HCT116 (cell line): Measurements from ENCODE around the gene STARD5. TPM values are rescaled to one million over a fixed set of nuclear protein-coding genes. Genes with fewer than 3 reads are reported as not detected.

Experiments
- ATAC-seq: fragments of 200-7000 bp; cut with Tn5 transposase; 2 replicates; pipeline ENCODE4 v1.9.1; 2020; ENCODE audit warnings: mild to moderate bottlenecking, moderate library complexity
- BruUV-seq: library from RNA; stranded (reverse); fragments of 400-500 nt; replicated peaks from 2 replicates; lab custom pipeline; 2021; lab: Mats Ljungman, UMichigan
- CTCF ChIA-PET: fragments of 300-600 bp; sonication (Branson Sonifier 250); formaldehyde crosslinking; loops from one replicate; lab custom pipeline; 2021; ENCODE audit warnings: antibody characterized with exemption; lab: Charles Lee
- POLR2A ChIA-PET: fragments of 300-600, 350-600 bp; sonication (Branson Sonifier 250); formaldehyde crosslinking; loops from one replicate; lab custom pipeline; 2021; ENCODE audit warnings: antibody characterized with exemption; lab: Charles Lee
- RAD21 ChIA-PET, 2 experiments: fragments of 300-600 bp; sonication (Branson Sonifier 250); formaldehyde crosslinking; loops; one replicate each; lab custom pipeline; 2023; ENCODE audit warnings: low total read pairs in 2 of 2; ENCODE audit not compliant: uncharacterized antibody in 2 of 2, unreplicated experiment in 2 of 2, low non-redundant PET in 1 of 2; lab: Charles Lee
- DNase-seq: peaks from one replicate; pipeline ENCODE4 v3.0.0-alpha.2; 2010; ENCODE audit warnings: low read depth, low spot score
- H2AFZ ChIP-seq: fragments of 200-600 bp; shearing (Covaris generic), sonication (generic); 2 replicates; pipeline ENCODE4 v1.6.1; 2017; ENCODE audit warnings: low read depth, mixed run types, mixed read lengths, antibody characterized with exemption, low read length; ENCODE audit not compliant: poor library complexity, severe bottlenecking
- H3K27ac ChIP-seq: 2 replicates; pipeline ENCODE4 v1.5.1; 2012; ENCODE audit warnings: low read depth, low read length
- H3K27me3 ChIP-seq: fragments of 200-600 bp; sonication (generic); 2 replicates; pipeline ENCODE4 v1.6.1; 2016; ENCODE audit warnings: mixed run types, low read length, mixed read lengths; ENCODE audit not compliant: insufficient read depth
- H3K36me3 ChIP-seq, 2 experiments: fragments of 200-500 bp in 1 of 2; fragments of 200-600 bp in 1 of 2; sonication (Bioruptor generic) in 1 of 2; sonication (generic) in 1 of 2; 2 replicates each; pipeline versions ENCODE4 v1.5.1 to v1.6.1; 2014 to 2016; ENCODE audit warnings: low read length in 2 of 2, inconsistent platforms in 1 of 2, mixed read lengths in 1 of 2, mixed run types in 1 of 2; ENCODE audit not compliant: insufficient read depth in 2 of 2, control insufficient read depth in 1 of 2
- H3K4me1 ChIP-seq, 2 experiments: fragments of 200-600 bp in 1 of 2; sonication (generic) in 1 of 2; 2 replicates each; pipeline versions ENCODE4 v1.5.1 to v1.6.1; 2012 to 2017; ENCODE audit warnings: low read length in 2 of 2, inconsistent platforms in 1 of 2, mild to moderate bottlenecking in 1 of 2, mixed read lengths in 1 of 2, mixed run types in 1 of 2, moderate library complexity in 1 of 2; ENCODE audit not compliant: insufficient read depth in 2 of 2, control insufficient read depth in 1 of 2
- H3K4me2 ChIP-seq: fragments of 200-600 bp; sonication (generic); 2 replicates; pipeline ENCODE4 v1.6.1; 2017; ENCODE audit warnings: mixed run types, low read length, mixed read lengths
- H3K4me3 ChIP-seq, 2 experiments: fragments of 200-600 bp in 1 of 2; sonication (generic) in 1 of 2; replicated peaks in 1 of 2; 2 replicates each; pipeline ENCODE4 v1.5.1; 2011 to 2016; ENCODE audit warnings: low read length in 2 of 2, control low read depth in 1 of 2, low read depth in 1 of 2, mild to moderate bottlenecking in 1 of 2, mixed read lengths in 1 of 2, mixed run types in 1 of 2
- H3K79me2 ChIP-seq: fragments of 200-600 bp; sonication (generic); 2 replicates; pipeline ENCODE4 v1.6.1; 2017; ENCODE audit warnings: mild to moderate bottlenecking, mixed run types, low read length, moderate library complexity, mixed read lengths; ENCODE audit not compliant: insufficient read depth
- H3K9ac ChIP-seq: fragments of 200-600 bp; sonication (generic); 2 replicates; pipeline ENCODE4 v1.6.1; 2016; ENCODE audit warnings: low read length, mixed read lengths
- H3K9me2 ChIP-seq: fragments of 200-600 bp; sonication (generic), shearing (Covaris generic); 2 replicates; pipeline ENCODE4 v1.6.1; 2017; ENCODE audit warnings: mixed run types, mild to moderate bottlenecking, moderate library complexity; ENCODE audit not compliant: insufficient read depth
- H3K9me3 ChIP-seq, 2 experiments: fragments of 200-500 bp in 1 of 2; fragments of 200-600 bp in 1 of 2; sonication (Bioruptor generic) in 1 of 2; sonication (generic) in 1 of 2; 2 replicates each; pipeline ENCODE4 v1.6.1; 2014 to 2017; ENCODE audit warnings: low read length in 2 of 2, mixed read lengths in 2 of 2, inconsistent platforms in 1 of 2, low read depth in 1 of 2, mild to moderate bottlenecking in 1 of 2, mixed run types in 1 of 2, moderate library complexity in 1 of 2; ENCODE audit not compliant: control insufficient read depth in 1 of 2, insufficient read depth in 1 of 2
- H4K20me1 ChIP-seq: fragments of 200-600 bp; sonication (generic), shearing (Covaris generic); 2 replicates; pipeline ENCODE4 v1.6.1; 2017; ENCODE audit warnings: mixed run types, mild to moderate bottlenecking, moderate library complexity; ENCODE audit not compliant: insufficient read depth
- EGR1 ChIP-seq: IDR thresholded peaks from 2 replicates; pipeline ENCODE4 v1.6.1; 2012; ENCODE audit warnings: low read depth
- FOSL1 ChIP-seq: IDR thresholded peaks from 2 replicates; pipeline ENCODE4 v1.6.1; 2012; ENCODE audit warnings: low read depth
- SP1 ChIP-seq: IDR thresholded peaks from 2 replicates; pipeline ENCODE4 v1.6.1; 2012; ENCODE audit warnings: low read depth
- SRF ChIP-seq: IDR thresholded peaks from 2 replicates; pipeline ENCODE4 v1.6.1; 2012; ENCODE audit warnings: low read depth
- ZNF274 ChIP-seq: fragments of 200-500 bp; sonication (Bioruptor generic); IDR thresholded peaks from 2 replicates; pipeline ENCODE4 v1.6.1; 2014; ENCODE audit warnings: mild to moderate bottlenecking, low read depth, low read length, inconsistent platforms
- intact Hi-C: fragments of 100-400 bp; cut with micrococcal nuclease; formaldehyde crosslinking; loops from 2 replicates; pipeline ENCODE4 v1.10.0; 2022
- total RNA-seq: library from RNA; stranded (reverse); gene quantifications from one replicate; pipeline ENCODE4 v1.2.1, GENCODE V29; 2021; ENCODE audit not compliant: unreplicated experiment
- TF ChIP-seq, protein P1 (sequence below), 3 experiments: fragments of 200-600 bp in 1 of 3; sonication (generic) in 1 of 3; IDR thresholded peaks in 2 of 3; conservative IDR thresholded peaks in 1 of 3; 2 replicates each; pipeline ENCODE4 v1.5.1; 2012 to 2017; ENCODE audit warnings: low read depth in 2 of 3, low read length in 2 of 3, antibody characterized with exemption in 1 of 3, borderline replicate concordance in 1 of 3, control low read depth in 1 of 3, mild to moderate bottlenecking in 1 of 3, mixed read lengths in 1 of 3, mixed run types in 1 of 3, moderate library complexity in 1 of 3; ENCODE audit not compliant: insufficient read depth in 1 of 3
- TF ChIP-seq, protein P2 (sequence below): IDR thresholded peaks from 2 replicates; pipeline ENCODE4 v1.6.1; 2012

Gene STARD5
- total RNA-seq, 1 experiment from 2014 or later, result 4.0 TPM

DNA sequence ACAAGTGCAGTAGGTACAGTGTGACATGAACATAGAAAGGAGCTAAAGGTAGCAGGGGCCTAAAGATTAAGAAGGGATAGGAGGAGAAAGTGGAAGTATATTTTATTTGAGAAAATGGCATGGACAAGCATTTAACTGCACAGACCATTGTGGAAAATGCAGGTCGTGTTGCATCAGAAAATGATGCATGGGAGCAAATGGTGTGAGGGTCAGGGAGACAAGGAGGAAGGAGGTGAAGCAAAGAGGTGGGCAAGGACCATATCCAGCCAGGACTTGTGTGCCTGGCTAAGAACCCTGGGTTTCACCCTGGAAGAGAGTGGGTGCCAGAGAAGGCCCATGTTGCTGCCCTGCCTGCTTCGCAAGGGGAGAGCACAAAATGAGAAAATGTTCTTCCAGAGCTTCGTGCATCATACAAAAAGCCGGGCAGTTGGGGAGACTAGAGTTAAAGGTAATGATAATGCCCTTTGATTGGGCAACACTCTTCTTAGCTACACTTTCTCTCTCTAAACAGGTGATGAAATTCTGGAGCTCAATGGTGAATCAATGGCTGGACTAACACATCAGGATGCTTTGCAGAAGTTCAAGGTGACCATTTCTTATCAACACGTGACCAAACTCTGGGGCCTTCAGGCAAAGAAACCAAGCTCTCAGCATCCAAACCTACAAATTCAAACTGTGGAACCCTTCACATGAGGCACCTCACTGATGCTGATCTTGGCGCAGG lies 45.5 kb downstream of the STARD5 start:
- H3K9me2 ChIP-seq, result no peaks in the 10 kb centered on the region
- intact Hi-C loops, result loop anchor here (5.0 kb wide), 2 partner anchors 204 to 829 kb away; no protein-coding TSS in a partner anchor
- no peak for ATAC-seq
- no peak for DNase-seq
- no peak overlapping the region for H3K27ac ChIP-seq
- no peaks in the 10 kb centered on the region for H3K36me3 ChIP-seq
- ChIA-PET CTCF (interaction anchor here (1.1 to 1.9 kb wide), 2 partner anchors 10 to 12 kb away, joined by 3 to 8 read pairs; no protein-coding TSS in a partner anchor), RAD21 (no interaction called here), POLR2A (no interaction called here)
- no peaks in the 10 kb centered on the region for H4K20me1 ChIP-seq
- TF ChIP-seq EGR1, result no peak
- TF ChIP-seq, protein P1, sequence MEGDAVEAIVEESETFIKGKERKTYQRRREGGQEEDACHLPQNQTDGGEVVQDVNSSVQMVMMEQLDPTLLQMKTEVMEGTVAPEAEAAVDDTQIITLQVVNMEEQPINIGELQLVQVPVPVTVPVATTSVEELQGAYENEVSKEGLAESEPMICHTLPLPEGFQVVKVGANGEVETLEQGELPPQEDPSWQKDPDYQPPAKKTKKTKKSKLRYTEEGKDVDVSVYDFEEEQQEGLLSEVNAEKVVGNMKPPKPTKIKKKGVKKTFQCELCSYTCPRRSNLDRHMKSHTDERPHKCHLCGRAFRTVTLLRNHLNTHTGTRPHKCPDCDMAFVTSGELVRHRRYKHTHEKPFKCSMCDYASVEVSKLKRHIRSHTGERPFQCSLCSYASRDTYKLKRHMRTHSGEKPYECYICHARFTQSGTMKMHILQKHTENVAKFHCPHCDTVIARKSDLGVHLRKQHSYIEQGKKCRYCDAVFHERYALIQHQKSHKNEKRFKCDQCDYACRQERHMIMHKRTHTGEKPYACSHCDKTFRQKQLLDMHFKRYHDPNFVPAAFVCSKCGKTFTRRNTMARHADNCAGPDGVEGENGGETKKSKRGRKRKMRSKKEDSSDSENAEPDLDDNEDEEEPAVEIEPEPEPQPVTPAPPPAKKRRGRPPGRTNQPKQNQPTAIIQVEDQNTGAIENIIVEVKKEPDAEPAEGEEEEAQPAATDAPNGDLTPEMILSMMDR (IDR thresholded peaks at IDR 0.05 in 2 of 3, conservative IDR thresholded peaks at IDR 0.05 in 1 of 3; ENCODE audit: borderline replicate concordance in 1 of 3, insufficient read depth in 1 of 3, low read depth in 2 of 3, low read length in 2 of 3), result no peak
- no peak for TF ChIP-seq SRF
- TF ChIP-seq, protein P2, sequence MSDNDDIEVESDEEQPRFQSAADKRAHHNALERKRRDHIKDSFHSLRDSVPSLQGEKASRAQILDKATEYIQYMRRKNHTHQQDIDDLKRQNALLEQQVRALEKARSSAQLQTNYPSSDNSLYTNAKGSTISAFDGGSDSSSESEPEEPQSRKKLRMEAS, result no peak
- TF ChIP-seq SP1, result no peak
- TF ChIP-seq ZNF274, result no peak
- peaks cover 2 to 8% of the 10 kb centered on the region in 2 experiments; a peak in 2 of 4 replicates for H3K4me1 ChIP-seq
- no peak overlapping the region for H2AFZ ChIP-seq
- H3K27me3 ChIP-seq, result no peaks in the 10 kb centered on the region
- no peaks in the 10 kb centered on the region for H3K9me3 ChIP-seq
- no peak overlapping the region for H3K9ac ChIP-seq
- no peaks in the 10 kb centered on the region for H3K79me2 ChIP-seq
- BruUV-seq, result no TSS peak
- H3K4me3 ChIP-seq, result no peak overlapping the region
- H3K4me2 ChIP-seq, result no peak overlapping the region

DNA sequence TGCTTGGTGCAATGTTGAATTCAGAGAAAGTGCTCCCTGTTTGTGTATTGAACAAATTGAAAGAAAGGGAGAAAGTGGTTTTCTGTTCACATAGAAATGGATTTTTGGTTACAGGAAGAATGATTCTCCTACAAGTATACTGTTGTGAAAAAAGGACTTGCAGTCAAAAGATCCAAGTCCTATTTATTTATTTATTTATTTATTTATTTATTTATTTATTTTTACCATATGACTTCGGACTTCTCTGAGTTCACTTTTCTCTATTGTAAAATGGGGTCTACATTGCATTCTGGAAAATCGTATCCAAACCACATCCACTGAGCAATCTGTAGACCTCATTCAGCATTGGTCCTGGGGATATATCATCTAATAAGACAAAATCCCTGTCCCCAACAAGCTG lies 46.1 kb downstream of the STARD5 start:
- no peaks in the 10 kb centered on the region for H3K9me3 ChIP-seq
- DNase-seq, result no peak
- H3K9ac ChIP-seq, result no peak overlapping the region
- H4K20me1 ChIP-seq, result no peaks in the 10 kb centered on the region
- H3K27ac ChIP-seq, result no peak overlapping the region
- no peak overlapping the region for H3K4me3 ChIP-seq
- RAD21 ChIA-PET, result no interaction called here
- no peak overlapping the region for H3K4me2 ChIP-seq
- no peaks in the 10 kb centered on the region for H3K36me3 ChIP-seq
- no peaks in the 10 kb centered on the region for H3K9me2 ChIP-seq
- no TSS peak for BruUV-seq
- H3K27me3 ChIP-seq, result no peaks in the 10 kb centered on the region
- no peak for TF ChIP-seq FOSL1
- TF ChIP-seq, all 23 proteins: peak for 0
- POLR2A ChIA-PET, result no interaction called here
- CTCF ChIA-PET, result interaction anchor here (1.9 kb wide), 1 partner anchor 12 kb away, joined by 8 read pairs; no protein-coding TSS in a partner anchor
- H3K4me1 ChIP-seq, result peaks cover 2 to 8% of the 10 kb centered on the region in 2 experiments; a peak in 2 of 4 replicates
- H2AFZ ChIP-seq, result no peak overlapping the region
- ATAC-seq, result no peak
- no peaks in the 10 kb centered on the region for H3K79me2 ChIP-seq
- intact Hi-C loops, result loop anchor here (5.0 kb wide), 2 partner anchors 204 to 829 kb away; no protein-coding TSS in a partner anchor
